H1 (cell line): ENCODE results near the gene MYO15A. TPM values are rescaled to one million over a fixed set of nuclear protein-coding genes. Genes with fewer than 3 reads are reported as not detected.

ENCODE experiments used
- ASH2L ChIP-seq: fragments of 200-600, 300-600 bp; sonication (generic); IDR thresholded peaks from one replicate; pipeline ENCODE4 v1.7.1; 2017; ENCODE audit warnings: low read length
- CHD7 ChIP-seq: fragments of 300-600 bp; sonication (generic); IDR thresholded peaks from 2 replicates; pipeline ENCODE4 v1.7.1; 2012; ENCODE audit warnings: low read length, moderate library complexity, mild to moderate bottlenecking, inconsistent platforms; ENCODE audit not compliant: insufficient replicate concordance
- EP300 ChIP-seq, 2 experiments: IDR thresholded peaks; 1 replicate in 1 of 2; 2 replicates in 1 of 2; pipeline ENCODE4 v1.6.1; 2011 to 2012; ENCODE audit warnings: low read depth in 2 of 2, low read length in 2 of 2, mild to moderate bottlenecking in 2 of 2, borderline replicate concordance in 1 of 2, inconsistent platforms in 1 of 2, moderate library complexity in 1 of 2
- JUND ChIP-seq: IDR thresholded peaks from 2 replicates; pipeline ENCODE4 v1.6.1; 2011; ENCODE audit warnings: mild to moderate bottlenecking, improper control_type of control experiment, low read length
- POU5F1 ChIP-seq: IDR thresholded peaks from 2 replicates; pipeline ENCODE4 v1.6.1; 2011; ENCODE audit warnings: low read depth, mild to moderate bottlenecking, low read length, moderate library complexity
- RAD21 ChIP-seq, 2 experiments: IDR thresholded peaks in 1 of 2; conservative IDR thresholded peaks in 1 of 2; 2 replicates each; pipeline ENCODE4 v1.6.1; 2011; ENCODE audit warnings: low read depth in 2 of 2, low read length in 2 of 2, improper control_type of control experiment in 1 of 2, inconsistent platforms in 1 of 2, mild to moderate bottlenecking in 1 of 2, moderate library complexity in 1 of 2
- SIX5 ChIP-seq: IDR thresholded peaks from 2 replicates; pipeline ENCODE4 v1.6.1; 2011; ENCODE audit warnings: mild to moderate bottlenecking, low read depth, low read length
- polyA plus RNA-seq, 7 experiments: library from polyadenylated mRNA; depleted of rRNA in 3 of 7; stranded (reverse) in 5 of 7; unstranded in 2 of 7; fragments of >200 nt in 5 of 7; fragments of 200-250 nt in 2 of 7; gene quantifications; 1 replicate in 5 of 7; 2 replicates in 1 of 7; 4 replicates in 1 of 7; pipeline versions ENCODE4 v1.2.1 to v1.2.3, GENCODE V29; 2011 to 2013; ENCODE audit warnings: missing spikeins in 2 of 7, mixed read lengths in 2 of 7
- total RNA-seq: library from RNA; stranded (reverse); fragmentation: NEBNext Ultra II Directional; extraction: Animal tissue kit (Norgen Biotek cat#: 25700); gene quantifications from 2 replicates; pipeline ENCODE4 v1.2.1, GENCODE V29; 2021

The MYO15A gene
- total and polyA plus RNA-seq, 2 of the 8 experiments (the other 6 are each of a cell fraction or from before 2014, with no cell fraction given), result 1.6 to 4.2 TPM

GRCh38 chr17:18177133-18177532 is 68.6 kb downstream of the MYO15A start (continued):
- TF ChIP-seq CHD7, result no peak
- TF ChIP-seq JUND, result no peak
- TF ChIP-seq POU5F1, result no peak
- no peak for TF ChIP-seq SIX5
- TF ChIP-seq ASH2L, result no peak
- no peak for TF ChIP-seq EP300 (IDR thresholded peaks at IDR 0.05; ENCODE audit: borderline replicate concordance in 1 of 2, low read depth in 2 of 2, low read length in 2 of 2)
- no peak for TF ChIP-seq RAD21 (IDR thresholded peaks at IDR 0.05 in 1 of 2, conservative IDR thresholded peaks at IDR 0.05 in 1 of 2; ENCODE audit: low read depth in 2 of 2, low read length in 2 of 2)
